Spleen (tissue), 11 donors: ENCODE measurements around the gene MARCHF11. TPM values are rescaled to one million over a fixed set of nuclear protein-coding genes. Genes with fewer than 3 reads are reported as not detected.

Experiments used
- DNase-seq: peaks from one replicate; pipeline ENCODE4 v3.0.0-alpha.2; 2020
- H3K27ac ChIP-seq, 8 donors: fragments of 200-600 bp; sonication (generic) in 7 of 8; 1 replicate in 4 of 8; 2 replicates in 4 of 8; pipeline versions ENCODE4 v1.5.0 to v1.8.0; 2016 to 2021; ENCODE audit warnings: inconsistent platforms in 4 of 8, mild to moderate bottlenecking in 4 of 8, moderate library complexity in 1 of 8
- H3K27me3 ChIP-seq, 7 donors: fragments of 200-600 bp; sonication (generic) in 6 of 7; replicated peaks in 1 of 7; 1 replicate in 4 of 7; 2 replicates in 3 of 7; pipeline versions ENCODE4 v1.5.0 to v1.8.0; 2016 to 2021; ENCODE audit warnings: inconsistent platforms in 3 of 7, mild to moderate bottlenecking in 1 of 7
- H3K36me3 ChIP-seq, 6 donors: fragments of 200-600 bp; sonication (generic) in 5 of 6; 1 replicate in 4 of 6; 2 replicates in 2 of 6; pipeline versions ENCODE4 v1.5.0 to v1.8.0; 2016 to 2021; ENCODE audit warnings: inconsistent platforms in 2 of 6
- H3K4me1 ChIP-seq, 6 donors: fragments of 200-600 bp; sonication (generic) in 5 of 6; 1 replicate in 3 of 6; 2 replicates in 3 of 6; pipeline versions ENCODE4 v1.5.0 to v1.8.0; 2016 to 2021; ENCODE audit warnings: inconsistent platforms in 3 of 6
- H3K4me3 ChIP-seq, 8 donors: fragments of 200-600 bp; sonication (generic) in 7 of 8; 1 replicate in 4 of 8; 2 replicates in 4 of 8; pipeline versions ENCODE4 v1.5.0 to v1.8.0; 2016 to 2021; ENCODE audit warnings: inconsistent platforms in 4 of 8, mild to moderate bottlenecking in 4 of 8, moderate library complexity in 2 of 8
- H3K9me3 ChIP-seq, 8 donors: fragments of 200-600 bp; sonication (generic) in 7 of 8; 1 replicate in 4 of 8; 2 replicates in 4 of 8; pipeline versions ENCODE4 v1.5.0 to v1.8.0; 2016 to 2021; ENCODE audit warnings: inconsistent platforms in 4 of 8
- POLR2A ChIP-seq, 3 donors: fragments of 450-650 bp; IDR thresholded peaks; one replicate each; pipeline ENCODE4 v1.5.1; 2017; ENCODE audit warnings: antibody characterized with exemption in 3 of 3, mild to moderate bottlenecking in 1 of 3
- POLR2AphosphoS5 ChIP-seq, 3 donors: sonication (generic); formaldehyde crosslinking; IDR thresholded peaks; one replicate each; pipeline ENCODE4 v1.5.1; 2017; ENCODE audit warnings: antibody characterized with exemption in 3 of 3
- WGBS, 5 donors: extraction: QIAGEN DNeasy Blood & Tissue Kit in 3 of 5; methylation state at CpG; one replicate each; pipeline versions ENCODE4 v1.1.5 to v1.1.7; 2013 to 2018; 5-methylcytosine and 5-hydroxymethylcytosine counted together
- intact Hi-C: fragments of 100-400 bp; cut with DNase I; formaldehyde crosslinking; loops from one replicate; pipeline ENCODE4 v1.15.0; 2023; ENCODE audit warnings: low total_unique reads
- polyA plus RNA-seq, 3 donors: library from polyadenylated mRNA; stranded (reverse); fragments of 200-250 nt; gene quantifications; one replicate each; pipeline ENCODE4 v1.2.1, GENCODE V29; 2013
- total RNA-seq, 7 donors: library from RNA; depleted of rRNA in 3 of 7; stranded (reverse); fragments of >200 nt in 3 of 7; fragmentation: NEBNext Ultra II Directional in 4 of 7; extraction: Animal tissue kit (Norgen Biotek cat#: 25700) in 4 of 7; gene quantifications; one replicate each; pipeline versions ENCODE4 v1.1.0 to v1.2.1, GENCODE V29; 2016 to 2021
- TF ChIP-seq, protein P1 (sequence below), 11 experiments: fragments of 200-600 bp in 7 of 11; fragments of 450-650 bp in 4 of 11; sonication (generic) in 4 of 11; IDR thresholded peaks in 8 of 11; conservative IDR thresholded peaks in 3 of 11; 1 replicate in 7 of 11; 2 replicates in 4 of 11; pipeline versions ENCODE4 v1.4.0 to v1.8.0; 2016 to 2021; ENCODE audit warnings: antibody characterized with exemption in 11 of 11, inconsistent platforms in 4 of 11, mild to moderate bottlenecking in 1 of 11
- donor health status: healthy with polysubstance abuse.
- donor health status: DM: no; HTN: no; CAD: no; lungs with moderate emphysema.
- donor health status: DM: no; HTN: no; CAD: no.
- donor health status: Bipolar disorder and iron deficiency.
- donor health status: healthy.
- donor health status: DM: no; HTN: no; CAD: no.
- donor health status: DM: yes; HTN: yes; CAD: no.

MARCHF11 gene
- total and polyA plus RNA-seq, 10 donors: not detected

DNA sequence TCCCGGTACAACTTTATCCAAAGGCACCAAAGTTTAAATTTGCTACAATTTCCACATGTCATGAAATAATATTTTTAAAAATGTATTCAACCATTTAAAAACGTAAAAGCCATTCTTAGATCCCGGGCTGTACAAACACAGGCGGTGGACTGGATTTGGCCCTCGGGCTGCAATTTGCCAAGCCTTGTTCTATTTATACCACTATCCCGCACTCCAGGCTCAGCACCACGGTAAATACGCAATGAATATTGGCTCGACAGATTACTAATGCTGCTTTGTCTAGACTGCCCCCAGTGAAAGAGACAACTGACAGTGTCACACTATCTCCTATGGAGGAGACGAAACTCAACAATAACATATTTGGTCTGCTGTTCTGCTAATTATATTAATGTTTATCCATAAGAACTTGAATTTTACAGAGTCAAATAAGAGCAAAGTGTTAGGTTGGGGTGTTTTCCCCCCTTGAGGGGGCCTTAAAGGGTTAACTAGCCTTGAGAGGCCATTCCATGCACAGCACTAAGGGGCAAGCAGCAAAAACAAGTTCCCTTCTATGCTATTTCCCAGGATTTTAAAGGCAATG lies 98.1 kb downstream of the MARCHF11 start:
- no peak for DNase-seq
- intact Hi-C loops: no loop called here
- Histone ChIP-seq H3K27ac (no peak overlapping the region), H3K27me3 (no peaks in the 10 kb centered on the region), H3K9me3 (no peaks in the 10 kb centered on the region), H3K4me3 (no peak overlapping the region), H3K36me3 (no peaks in the 10 kb centered on the region), H3K4me1 (no peaks in the 10 kb centered on the region)
- WGBS, 5 donors: 87 to 95% (median 92%) methylated on average over 10 of the region's 10 CpGs
- no peak for TF ChIP-seq POLR2A (IDR thresholded peaks at IDR 0.05)
- no peak for TF ChIP-seq POLR2AphosphoS5 (IDR thresholded peaks at IDR 0.05)
- TF ChIP-seq, protein P1, sequence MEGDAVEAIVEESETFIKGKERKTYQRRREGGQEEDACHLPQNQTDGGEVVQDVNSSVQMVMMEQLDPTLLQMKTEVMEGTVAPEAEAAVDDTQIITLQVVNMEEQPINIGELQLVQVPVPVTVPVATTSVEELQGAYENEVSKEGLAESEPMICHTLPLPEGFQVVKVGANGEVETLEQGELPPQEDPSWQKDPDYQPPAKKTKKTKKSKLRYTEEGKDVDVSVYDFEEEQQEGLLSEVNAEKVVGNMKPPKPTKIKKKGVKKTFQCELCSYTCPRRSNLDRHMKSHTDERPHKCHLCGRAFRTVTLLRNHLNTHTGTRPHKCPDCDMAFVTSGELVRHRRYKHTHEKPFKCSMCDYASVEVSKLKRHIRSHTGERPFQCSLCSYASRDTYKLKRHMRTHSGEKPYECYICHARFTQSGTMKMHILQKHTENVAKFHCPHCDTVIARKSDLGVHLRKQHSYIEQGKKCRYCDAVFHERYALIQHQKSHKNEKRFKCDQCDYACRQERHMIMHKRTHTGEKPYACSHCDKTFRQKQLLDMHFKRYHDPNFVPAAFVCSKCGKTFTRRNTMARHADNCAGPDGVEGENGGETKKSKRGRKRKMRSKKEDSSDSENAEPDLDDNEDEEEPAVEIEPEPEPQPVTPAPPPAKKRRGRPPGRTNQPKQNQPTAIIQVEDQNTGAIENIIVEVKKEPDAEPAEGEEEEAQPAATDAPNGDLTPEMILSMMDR (IDR thresholded peaks at IDR 0.05 in 8 of 11, conservative IDR thresholded peaks at IDR 0.05 in 3 of 11): no peak

DNA sequence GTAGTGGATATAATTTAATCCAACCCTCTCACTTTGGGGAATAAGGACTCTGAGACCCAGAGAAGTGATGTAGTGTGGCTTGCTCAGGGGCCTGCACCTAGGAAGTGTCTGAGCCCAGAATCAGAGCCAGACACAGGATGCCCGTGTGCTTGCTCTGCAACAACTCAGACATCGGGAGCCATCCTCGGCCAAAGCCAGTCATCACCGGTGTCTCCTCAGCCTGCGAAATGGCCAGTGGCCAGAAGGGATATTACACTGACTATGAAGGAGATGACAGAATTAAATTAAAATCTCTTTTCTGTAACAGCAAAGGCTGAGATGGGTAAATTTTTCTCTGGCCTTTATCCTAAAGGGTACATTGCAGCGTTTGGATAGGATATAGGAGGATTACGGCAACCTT lies 102.9 kb downstream of the MARCHF11 start:
- Histone ChIP-seq H3K4me1 (no peaks in the 10 kb centered on the region), H3K9me3 (no peaks in the 10 kb centered on the region), H3K27me3 (no peaks in the 10 kb centered on the region), H3K27ac (no peak overlapping the region), H3K36me3 (no peaks in the 10 kb centered on the region), H3K4me3 (no peak overlapping the region)
- WGBS, 5 donors: 83 to 97% (median 95%) methylated on average over 7 of the region's 7 CpGs
- TF ChIP-seq, protein P1 (IDR thresholded peaks at IDR 0.05 in 8 of 11, conservative IDR thresholded peaks at IDR 0.05 in 3 of 11): no peak
- TF ChIP-seq POLR2A (IDR thresholded peaks at IDR 0.05) (no peak), POLR2AphosphoS5 (IDR thresholded peaks at IDR 0.05) (no peak)
- no peak for DNase-seq
- intact Hi-C loops: no loop called here

GRCh38 chr5:16074358-16074757 lies 105.2 kb downstream of the MARCHF11 start:
- intact Hi-C loops: no loop called here
- no peak for DNase-seq
- WGBS, 5 donors: 75 to 90% (median 82%) methylated on average over 4 of the region's 4 CpGs
- Histone ChIP-seq H3K36me3 (no peaks in the 10 kb centered on the region), H3K27me3 (no peaks in the 10 kb centered on the region), H3K4me1 (no peaks in the 10 kb centered on the region), H3K9me3 (no peaks in the 10 kb centered on the region), H3K4me3 (no peak overlapping the region), H3K27ac (no peak overlapping the region)
- TF ChIP-seq, protein P1 (IDR thresholded peaks at IDR 0.05 in 8 of 11, conservative IDR thresholded peaks at IDR 0.05 in 3 of 11): no peak
- no peak for TF ChIP-seq POLR2AphosphoS5 (IDR thresholded peaks at IDR 0.05)
- TF ChIP-seq POLR2A (IDR thresholded peaks at IDR 0.05): no peak

DNA sequence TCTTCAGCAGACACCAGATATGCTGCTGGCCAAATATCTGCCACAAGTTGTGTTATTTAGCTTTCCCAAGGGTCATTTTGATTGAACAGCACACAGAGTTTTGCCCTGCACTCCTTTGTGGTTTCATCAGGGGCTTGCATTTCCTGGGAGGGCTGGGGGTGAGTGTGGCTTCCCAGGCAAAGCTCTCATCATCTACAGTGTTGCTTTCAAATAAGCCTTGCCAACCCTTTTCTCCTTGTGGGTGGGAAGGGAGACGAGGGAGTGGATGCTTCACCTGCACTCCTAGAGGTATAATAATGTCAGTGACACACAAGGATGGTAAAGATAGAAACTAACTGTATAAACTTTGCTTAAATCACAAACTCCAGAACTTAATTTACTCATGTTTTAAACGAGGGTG lies 107.0 kb downstream of the MARCHF11 start:
- Histone ChIP-seq H3K4me3 (no peak overlapping the region), H3K27ac (no peak overlapping the region), H3K27me3 (no peaks in the 10 kb centered on the region), H3K36me3 (no peaks in the 10 kb centered on the region), H3K4me1 (no peaks in the 10 kb centered on the region), H3K9me3 (no peaks in the 10 kb centered on the region)
- WGBS, 5 donors: 45 to 70% (median 65%) methylated on average over 2 of the region's 2 CpGs
- intact Hi-C loops: no loop called here
- no peak for DNase-seq
- TF ChIP-seq, protein P1 (IDR thresholded peaks at IDR 0.05 in 8 of 11, conservative IDR thresholded peaks at IDR 0.05 in 3 of 11): no peak
- TF ChIP-seq POLR2AphosphoS5 (IDR thresholded peaks at IDR 0.05) (no peak), POLR2A (IDR thresholded peaks at IDR 0.05) (no peak)
